Non-pigmented ciliary epithelial cell (primary cell): ENCODE measurements around the gene TDP1.
A peak's percentile ranks its signal among the peaks of the same experiment; 100 is the strongest.
"Not testable (repeated sequence)": the region's sequence is repeated elsewhere in the genome, so short reads cannot be mapped to it uniquely, and the experiment has no call there.

Source experiments
- DNase-seq: peaks from one replicate; pipeline ENCODE4 v3.0.0-alpha.2; 2010; ENCODE audit warnings: low read depth

TDP1 gene

DNA sequence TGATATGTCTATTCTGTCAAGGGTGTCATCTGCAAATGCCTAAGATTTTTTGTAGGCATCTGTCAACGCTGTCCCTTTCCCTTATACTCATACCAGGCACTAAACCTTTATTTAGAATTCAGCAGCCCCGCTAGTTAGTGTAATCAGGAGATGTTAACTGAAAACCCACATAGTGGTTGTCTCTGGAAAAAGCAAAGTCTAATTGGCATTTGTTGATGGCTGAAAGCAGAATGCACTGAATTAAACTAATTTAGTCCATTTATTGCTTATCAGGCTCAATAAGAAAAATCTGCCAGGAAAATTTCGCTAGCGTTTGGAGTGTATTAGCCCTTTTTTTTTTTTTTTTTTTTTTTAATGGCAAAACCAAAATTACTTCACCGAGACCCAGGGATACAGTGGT is 34.5 kb downstream of the TDP1 start:
- no peak for DNase-seq

DNA sequence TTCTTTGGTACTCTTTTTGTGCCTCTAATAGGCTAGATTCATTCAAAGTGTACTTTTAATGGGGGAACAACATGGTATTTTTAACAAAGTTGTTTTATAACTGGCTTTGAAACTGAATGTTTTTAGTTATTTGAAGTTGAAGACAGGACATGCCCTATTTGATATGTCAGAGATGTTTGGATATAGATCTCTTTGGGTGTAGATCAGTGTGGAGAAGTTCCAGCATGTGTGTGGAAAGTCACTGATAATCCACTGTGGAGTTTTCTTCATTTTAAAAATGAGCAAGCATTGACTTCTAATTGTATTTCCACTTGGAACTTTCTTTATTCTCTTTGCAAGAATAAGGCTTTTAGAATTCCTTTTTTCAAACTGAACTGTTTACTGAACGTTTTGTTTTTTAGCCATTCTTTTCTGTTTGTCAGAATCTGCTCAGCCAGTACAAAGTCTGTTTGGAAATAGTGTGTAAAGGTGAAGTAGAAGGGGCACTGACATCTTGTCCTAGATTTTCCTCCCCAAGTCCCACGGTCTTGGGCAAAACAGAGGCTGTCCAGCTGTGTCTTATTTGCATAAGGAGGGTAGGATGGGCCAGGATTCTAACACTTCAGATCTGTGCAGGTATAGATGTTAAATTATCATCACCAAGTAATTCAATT is 35.0 kb downstream of the TDP1 start:
- DNase-seq, result no peak

- DNase-seq, result no peak
Measured at GRCh38 chr14:89992273-89992672, 36.5 kb downstream of the TDP1 start.

GRCh38 chr14:89996963-89997362 is 41.2 kb downstream of the TDP1 start:
- DNase-seq, result no peak

GRCh38 chr14:90000935-90001334 is 45.2 kb downstream of the TDP1 start:
- DNase-seq, result no peak

DNA sequence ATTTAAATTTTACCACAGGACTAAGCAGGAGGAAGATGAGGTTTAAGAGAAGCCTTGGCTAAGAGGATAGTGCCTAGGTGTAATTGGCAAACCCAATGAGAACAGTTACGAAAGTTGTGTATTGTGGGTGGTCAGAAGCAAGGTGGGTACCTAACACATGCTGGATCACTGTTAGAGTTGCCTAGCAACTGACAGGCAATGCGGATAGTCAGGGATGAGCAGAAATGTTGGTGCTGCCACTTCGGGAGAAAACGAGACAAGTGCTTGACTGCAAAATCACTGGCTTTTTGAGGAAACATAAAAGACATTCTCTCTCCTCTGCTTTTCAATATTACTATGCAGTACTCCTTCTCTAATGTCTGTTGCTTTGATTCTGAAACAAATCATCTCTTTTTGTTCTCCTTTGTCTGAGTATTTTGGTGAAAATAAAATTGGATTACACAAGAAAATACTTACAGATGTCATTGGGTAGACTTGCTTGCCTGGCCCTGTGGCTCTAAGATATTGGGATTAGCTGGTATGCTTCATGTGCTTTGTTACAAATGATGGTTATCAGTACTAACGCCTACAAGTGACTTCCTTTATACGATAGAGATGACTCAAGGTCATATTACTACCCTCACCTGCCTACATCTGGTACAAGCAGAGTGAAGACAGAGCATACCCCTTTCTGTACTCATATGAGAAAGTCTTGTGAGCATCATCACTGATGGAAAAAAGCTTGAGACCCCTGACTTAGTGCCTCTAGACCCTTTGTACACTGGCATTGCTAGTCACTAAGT is 48.0 kb downstream of the TDP1 start:
- DNase-seq, result no peak

DNA sequence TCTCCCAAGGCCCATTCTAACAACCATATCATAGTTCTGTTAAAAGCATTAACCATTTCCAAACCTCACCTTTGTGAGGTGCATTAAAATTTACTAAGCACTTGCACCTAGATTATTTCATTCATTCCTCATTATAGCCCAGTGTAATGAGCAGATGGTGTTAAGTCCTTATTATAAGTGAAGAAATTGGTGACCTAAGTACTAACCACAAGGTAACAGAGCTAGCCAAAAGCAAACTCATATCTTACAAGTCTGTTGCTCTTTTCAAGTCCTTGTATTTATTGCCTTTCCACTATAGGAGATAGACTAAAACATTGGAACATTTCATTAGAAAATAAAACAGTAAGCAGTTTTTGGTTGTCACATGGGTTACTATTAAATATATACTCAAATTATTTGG is 49.7 kb downstream of the TDP1 start:
- DNase-seq, result no peak

GRCh38 chr14:90005939-90006530 is 50.3 kb downstream of the TDP1 start:
- DNase-seq, result no peak

- DNase-seq, result no peak
Measured at GRCh38 chr14:90017371-90017770, 61.6 kb downstream of the TDP1 start.

- no peak for DNase-seq
Measured at GRCh38 chr14:90019824-90020523, 64.2 kb downstream of the TDP1 start.

DNA sequence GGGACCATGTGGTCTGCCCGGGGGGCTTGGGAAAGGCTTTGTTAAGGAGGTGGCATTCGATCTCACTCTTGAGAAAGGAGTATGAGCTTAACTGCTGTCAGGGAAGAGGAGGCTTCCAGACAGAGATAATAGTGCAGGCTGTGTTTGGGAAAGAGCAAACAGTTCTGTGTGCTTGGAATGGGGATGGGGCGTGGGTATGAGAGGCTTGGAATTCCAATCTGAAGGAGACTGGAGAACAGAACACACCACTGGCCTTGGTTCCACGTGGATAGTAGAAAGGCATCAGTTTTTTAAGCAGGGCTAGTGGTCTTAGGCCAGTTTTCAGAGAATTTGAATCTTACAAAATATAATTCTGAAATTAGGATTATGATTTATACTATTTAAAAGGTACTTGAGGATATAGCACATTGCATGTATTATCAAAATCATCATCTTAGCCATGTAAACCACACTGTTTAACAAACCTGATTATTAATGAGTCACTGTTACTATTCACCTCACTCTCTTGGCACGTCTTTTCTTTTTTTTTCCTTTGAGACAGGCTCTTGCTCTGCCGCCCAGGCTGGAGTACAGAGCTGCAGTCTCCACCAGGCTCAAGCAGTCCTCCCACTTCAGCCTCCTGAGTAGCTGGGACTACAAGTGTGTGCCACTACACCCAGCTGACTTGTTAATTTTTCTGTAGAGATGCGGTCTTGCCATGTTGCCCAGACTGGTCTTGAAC is 67.6 kb downstream of the TDP1 start:
- DNase-seq, result peak; percentile 11

DNA sequence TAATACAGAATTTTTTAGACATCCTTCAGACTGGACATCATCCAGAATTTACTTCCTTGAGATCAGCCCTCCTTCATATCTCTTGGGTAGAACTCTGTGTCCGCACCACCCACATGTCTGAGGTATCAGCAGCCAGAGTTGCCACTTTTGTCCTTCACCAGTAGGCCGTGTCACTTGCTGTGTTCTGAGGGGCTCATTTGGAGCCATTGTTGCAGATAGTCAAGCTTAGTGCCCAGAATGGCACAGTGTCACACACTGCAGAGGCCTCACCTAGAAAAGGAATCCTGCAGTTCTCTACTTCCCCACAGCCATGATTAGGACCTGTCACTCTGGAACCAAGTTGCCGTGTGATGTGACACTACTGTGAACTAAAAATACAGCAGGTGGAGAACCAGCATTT is 69.2 kb downstream of the TDP1 start:
- DNase-seq, result no peak

GRCh38 chr14:90026608-90027007 is 70.9 kb downstream of the TDP1 start:
- not testable (repeated sequence) for DNase-seq

DNA sequence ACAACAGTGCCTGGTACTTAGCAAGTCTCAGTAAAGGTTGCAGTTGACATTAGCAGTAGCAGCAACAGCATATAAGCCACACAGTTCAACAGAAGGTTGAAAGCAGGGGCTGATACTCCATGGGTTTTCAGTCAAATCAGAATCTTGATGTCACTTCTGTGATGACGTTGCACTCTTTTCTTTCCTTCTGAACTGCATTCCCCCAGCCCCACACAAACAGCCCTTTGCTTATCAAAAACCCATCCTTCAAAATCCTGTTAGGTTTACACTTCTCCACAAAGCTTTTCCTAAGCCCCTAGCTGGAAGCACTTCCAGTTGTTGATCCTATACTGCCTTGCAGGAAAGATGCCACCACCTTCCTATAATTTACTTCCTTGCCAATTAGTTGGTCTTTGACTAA is 72.1 kb downstream of the TDP1 start:
- DNase-seq, result no peak

GRCh38 chr14:90034156-90034555 is 78.4 kb downstream of the TDP1 start:
- DNase-seq, result no peak

GRCh38 chr14:90034835-90035525 is 79.3 kb downstream of the TDP1 start:
- no peak for DNase-seq

DNA sequence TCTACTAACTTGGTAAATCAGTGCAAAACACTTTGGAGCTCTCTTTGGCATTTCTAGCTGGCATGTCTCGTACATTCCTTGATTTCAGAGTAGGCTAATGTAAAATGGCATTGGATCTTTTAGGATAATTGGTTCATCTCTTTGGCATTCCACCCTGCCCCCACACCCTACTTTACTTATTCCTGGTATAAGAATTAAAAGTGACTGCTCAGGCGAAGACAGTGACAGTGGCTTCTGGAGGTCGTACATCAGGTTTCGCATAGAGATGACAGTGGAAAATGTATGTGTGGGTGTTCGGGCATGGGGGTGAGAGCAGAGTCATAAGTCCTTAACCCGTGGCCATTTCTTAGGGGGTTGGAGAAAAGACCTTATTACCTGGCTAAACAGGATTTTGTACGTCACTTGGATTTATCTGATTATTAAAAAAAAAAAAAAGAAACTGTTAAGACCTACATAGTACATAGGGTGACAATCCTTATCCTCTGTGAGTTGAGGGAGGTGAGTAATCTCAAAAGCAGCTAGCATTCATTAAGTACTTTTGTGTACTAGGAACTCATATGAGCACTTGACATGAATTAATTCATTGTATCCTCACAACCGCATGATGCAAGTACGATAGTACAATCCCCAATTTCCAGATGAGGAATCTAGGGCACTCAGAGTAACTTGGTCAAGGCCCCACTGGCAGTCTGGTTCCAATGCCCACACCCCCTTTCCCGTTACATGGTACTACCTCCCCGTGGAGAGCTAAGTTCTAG is 83.7 kb downstream of the TDP1 start:
- no peak for DNase-seq

DNA sequence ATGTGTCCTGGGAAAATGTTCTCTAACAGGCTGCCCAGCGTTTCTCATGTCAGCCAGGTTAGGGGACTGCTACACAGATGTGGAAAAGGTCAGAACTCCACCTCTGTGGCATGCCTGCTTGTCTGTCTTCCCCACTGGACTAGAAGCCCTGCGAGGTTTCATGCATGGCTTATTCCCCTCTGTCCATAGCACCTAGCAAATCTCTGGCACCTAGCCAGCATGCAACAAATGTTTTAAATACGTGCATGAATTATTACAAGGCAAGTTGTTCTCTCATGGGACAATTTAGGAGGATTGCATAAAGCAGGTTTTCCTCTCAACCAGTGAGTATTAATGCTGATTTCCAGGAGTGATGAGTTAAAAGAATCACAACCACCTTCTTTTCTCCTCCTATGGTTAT is 84.7 kb downstream of the TDP1 start:
- no peak for DNase-seq

DNA sequence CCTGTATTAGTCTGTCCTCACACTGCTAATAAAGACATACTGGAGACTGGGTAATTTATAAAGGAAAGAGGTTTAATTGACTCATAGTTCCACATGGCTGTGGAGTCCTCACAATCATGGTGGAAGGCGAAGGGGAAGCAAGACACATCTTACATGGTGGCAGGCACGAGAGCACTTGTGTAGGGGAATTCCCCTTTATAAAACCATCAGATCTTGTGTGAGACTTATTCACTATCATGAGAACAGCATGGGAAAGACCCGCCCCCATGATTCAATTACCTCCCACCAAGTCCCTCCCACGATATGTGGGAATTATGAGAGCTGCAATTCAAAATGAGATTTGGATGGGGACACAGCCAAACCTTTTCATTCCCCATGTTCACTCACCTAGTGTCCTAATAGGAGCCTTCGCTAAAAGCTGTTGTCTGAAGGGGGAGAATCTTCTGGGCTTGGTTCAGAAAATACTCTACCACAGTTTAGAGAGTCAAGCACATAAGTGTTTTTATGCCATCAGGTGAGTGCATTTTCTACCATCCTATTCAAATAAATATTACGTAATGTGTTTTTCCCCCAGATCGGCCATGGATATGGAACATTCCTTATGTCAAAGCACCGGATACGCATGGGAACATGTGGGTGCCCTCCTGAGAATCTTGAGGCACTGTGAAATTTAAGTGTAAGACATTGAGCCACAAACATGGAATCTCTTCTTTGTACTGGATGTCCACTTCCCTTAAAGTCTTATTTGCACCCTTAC is 86.9 kb downstream of the TDP1 start:
- no peak for DNase-seq

DNA sequence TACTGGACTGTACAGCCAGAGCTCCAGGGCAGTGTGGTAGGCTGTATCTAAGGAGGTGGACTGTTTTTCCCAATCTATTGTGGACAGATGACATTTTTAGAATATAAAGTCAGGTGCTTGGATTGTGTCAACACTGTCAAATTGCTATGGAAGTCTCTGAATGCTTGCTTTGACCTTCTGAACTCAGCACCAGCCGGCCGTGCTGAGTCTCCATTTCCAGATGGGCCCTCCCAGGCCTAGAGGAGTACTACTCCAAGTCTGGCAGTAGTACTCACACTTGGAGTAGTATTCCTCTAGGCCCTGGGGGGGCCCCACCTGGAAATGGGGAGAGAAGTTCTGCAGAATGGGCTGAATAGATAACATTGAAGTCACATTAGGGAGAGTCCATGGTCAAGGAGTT is 89.9 kb downstream of the TDP1 start:
- no peak for DNase-seq
